ENCODE results near the gene BUB3.

GRCh38 chr10:123180101-123181090 is 26.2 kb downstream of the BUB3 start:
- TF ChIP-seq FOXP4 (CRISPR knock-in tag; IDR thresholded peaks at IDR 0.05), result no peak
- no peak for TF ChIP-seq ZNF263 (CRISPR knock-in tag; IDR thresholded peaks at IDR 0.05; ENCODE audit: low read depth)
- no peak for TF ChIP-seq ZNF121 (CRISPR knock-in tag; IDR thresholded peaks at IDR 0.05)
- TF ChIP-seq MAX (CRISPR knock-in tag; IDR thresholded peaks at IDR 0.05), result no peak
- no peak for TF ChIP-seq CTCF (IDR thresholded peaks at IDR 0.05)
- TF ChIP-seq USF2 (CRISPR knock-in tag; IDR thresholded peaks at IDR 0.05), result no peak
- no peak for TF ChIP-seq ZNF281 (CRISPR knock-in tag; IDR thresholded peaks at IDR 0.05)
- TF ChIP-seq HMGXB4 (CRISPR knock-in tag; IDR thresholded peaks at IDR 0.05), result no peak
- TF ChIP-seq ZNF138 (CRISPR knock-in tag; conservative IDR thresholded peaks at IDR 0.05), result no peak
- TF ChIP-seq FOXJ3 (CRISPR knock-in tag; IDR thresholded peaks at IDR 0.05; ENCODE audit: borderline replicate concordance), result no peak
- TF ChIP-seq ATF2 (CRISPR knock-in tag; IDR thresholded peaks at IDR 0.05; ENCODE audit: borderline replicate concordance, low read depth), result no peak
- no peak for TF ChIP-seq MXD4 (CRISPR knock-in tag; IDR thresholded peaks at IDR 0.05; ENCODE audit: borderline replicate concordance)
- TF ChIP-seq E2F1 (CRISPR knock-in tag; IDR thresholded peaks at IDR 0.05), result no peak
- no peak for TF ChIP-seq IRF2 (CRISPR knock-in tag; IDR thresholded peaks at IDR 0.05; ENCODE audit: borderline replicate concordance, low read depth)
